ENCODE data around the gene VEGFA.

VEGFA gene

GRCh38 chr6:43730634-43731033, 39.4 kb upstream of the VEGFA start:
- Histone ChIP-seq H3K36me3 (ENCODE audit: insufficient read depth, low read length) (no peaks in the 10 kb centered on the region), H3K4me3 (ENCODE audit: low read length) (no peak overlapping the region), H3K9ac (ENCODE audit: low read depth, low read length) (no peak overlapping the region), H3K4me2 (ENCODE audit: low read length) (no peak overlapping the region), H3K27me3 (ENCODE audit: control insufficient read depth, insufficient read depth, low read length) (peaks cover 23% of the 10 kb centered on the region), H3K9me3 (replicated peaks; ENCODE audit: low read length) (peaks cover 5% of the 10 kb centered on the region), H3K4me1 (ENCODE audit: control insufficient read depth, insufficient read depth, low read length) (peaks cover 2% of the 10 kb centered on the region)

- Histone ChIP-seq H3K4me3 (ENCODE audit: low read length) (no peak overlapping the region), H3K4me2 (ENCODE audit: low read length) (no peak overlapping the region), H3K27me3 (ENCODE audit: control insufficient read depth, insufficient read depth, low read length) (peaks cover 26% of the 10 kb centered on the region), H3K9ac (ENCODE audit: low read depth, low read length) (no peak overlapping the region), H3K9me3 (replicated peaks; ENCODE audit: low read length) (peaks cover 5% of the 10 kb centered on the region), H3K4me1 (ENCODE audit: control insufficient read depth, insufficient read depth, low read length) (no peaks in the 10 kb centered on the region), H3K36me3 (ENCODE audit: insufficient read depth, low read length) (no peaks in the 10 kb centered on the region)
Observed at GRCh38 chr6:43733471-43734293, 36.3 kb upstream of the VEGFA start.

DNA sequence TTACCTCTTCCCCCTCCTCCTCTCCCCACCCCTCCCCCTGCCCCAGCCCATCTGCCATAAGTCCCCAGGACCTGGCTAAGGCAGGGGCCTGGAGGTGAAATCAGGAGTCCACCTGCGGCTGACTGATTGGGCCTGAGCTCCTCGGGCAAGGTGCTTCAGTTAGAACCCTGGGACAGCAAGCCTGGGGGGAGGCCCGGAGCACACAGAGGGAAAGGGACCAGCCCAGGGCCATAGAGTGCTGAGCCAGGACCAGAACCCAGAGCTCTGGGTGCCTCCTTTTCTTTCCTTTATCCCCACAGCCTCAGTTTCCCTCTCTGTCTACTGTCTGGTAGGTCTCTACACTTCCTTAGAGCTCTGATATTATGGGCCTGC, 35.7 kb upstream of the VEGFA start:
- peaks cover 5% of the 10 kb centered on the region for H3K9me3 ChIP-seq (replicated peaks; ENCODE audit: low read length)
- no peaks in the 10 kb centered on the region for H3K4me1 ChIP-seq (ENCODE audit: control insufficient read depth, insufficient read depth, low read length)
- H3K27me3 ChIP-seq (ENCODE audit: control insufficient read depth, insufficient read depth, low read length): peaks cover 26% of the 10 kb centered on the region
- H3K9ac ChIP-seq (ENCODE audit: low read depth, low read length): no peak overlapping the region
- no peak overlapping the region for H3K4me2 ChIP-seq (ENCODE audit: low read length)
- H3K4me3 ChIP-seq (ENCODE audit: low read length): no peak overlapping the region
- no peaks in the 10 kb centered on the region for H3K36me3 ChIP-seq (ENCODE audit: insufficient read depth, low read length)

- H3K4me1 ChIP-seq (ENCODE audit: control insufficient read depth, insufficient read depth, low read length): no peaks in the 10 kb centered on the region
- no peak overlapping the region for H3K9ac ChIP-seq (ENCODE audit: low read depth, low read length)
- H3K36me3 ChIP-seq (ENCODE audit: insufficient read depth, low read length): no peaks in the 10 kb centered on the region
- no peak overlapping the region for H3K4me2 ChIP-seq (ENCODE audit: low read length)
- peaks cover 5% of the 10 kb centered on the region for H3K9me3 ChIP-seq (replicated peaks; ENCODE audit: low read length)
- H3K4me3 ChIP-seq (ENCODE audit: low read length): no peak overlapping the region
- H3K27me3 ChIP-seq (ENCODE audit: control insufficient read depth, insufficient read depth, low read length): peaks cover 26% of the 10 kb centered on the region
Observed at GRCh38 chr6:43735642-43736199, 34.3 kb upstream of the VEGFA start.

GRCh38 chr6:43736211-43736786, 33.7 kb upstream of the VEGFA start:
- Histone ChIP-seq H3K4me3 (ENCODE audit: low read length) (no peak overlapping the region), H3K4me2 (ENCODE audit: low read length) (no peak overlapping the region), H3K27me3 (ENCODE audit: control insufficient read depth, insufficient read depth, low read length) (peaks cover 28% of the 10 kb centered on the region), H3K9ac (ENCODE audit: low read depth, low read length) (no peak overlapping the region), H3K9me3 (replicated peaks; ENCODE audit: low read length) (peaks cover 2% of the 10 kb centered on the region), H3K4me1 (ENCODE audit: control insufficient read depth, insufficient read depth, low read length) (no peaks in the 10 kb centered on the region), H3K36me3 (ENCODE audit: insufficient read depth, low read length) (no peaks in the 10 kb centered on the region)

DNA sequence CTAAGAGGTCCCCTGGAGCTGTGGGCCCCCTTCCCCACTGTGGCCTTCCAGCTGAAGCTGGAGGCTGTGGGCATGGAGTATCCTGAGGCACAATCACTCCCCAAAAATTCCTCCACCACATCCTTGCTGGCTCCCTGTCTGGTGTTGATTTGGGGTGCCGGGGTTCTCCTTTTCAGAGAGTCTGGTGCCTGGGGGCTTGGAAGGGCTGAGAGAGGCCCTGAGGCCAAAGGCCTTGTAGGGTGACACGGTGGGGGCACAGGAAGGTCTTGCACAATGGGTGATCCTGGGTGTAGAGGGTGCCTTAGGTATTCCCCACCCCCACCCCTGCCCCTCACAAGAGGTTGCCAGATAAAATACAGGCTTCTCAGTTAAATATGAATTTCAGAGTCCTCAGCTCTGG, 33.2 kb upstream of the VEGFA start:
- no peak overlapping the region for H3K4me3 ChIP-seq (ENCODE audit: low read length)
- no peak overlapping the region for H3K4me2 ChIP-seq (ENCODE audit: low read length)
- no peaks in the 10 kb centered on the region for H3K4me1 ChIP-seq (ENCODE audit: control insufficient read depth, insufficient read depth, low read length)
- H3K36me3 ChIP-seq (ENCODE audit: insufficient read depth, low read length): no peaks in the 10 kb centered on the region
- peaks cover 30% of the 10 kb centered on the region for H3K27me3 ChIP-seq (ENCODE audit: control insufficient read depth, insufficient read depth, low read length)
- H3K9ac ChIP-seq (ENCODE audit: low read depth, low read length): no peak overlapping the region
- no peaks in the 10 kb centered on the region for H3K9me3 ChIP-seq (replicated peaks; ENCODE audit: low read length)

- Histone ChIP-seq H3K36me3 (ENCODE audit: insufficient read depth, low read length) (no peaks in the 10 kb centered on the region), H3K9me3 (replicated peaks; ENCODE audit: low read length) (no peaks in the 10 kb centered on the region), H3K27me3 (ENCODE audit: control insufficient read depth, insufficient read depth, low read length) (peaks cover 32% of the 10 kb centered on the region), H3K4me2 (ENCODE audit: low read length) (no peak overlapping the region), H3K4me3 (ENCODE audit: low read length) (no peak overlapping the region), H3K4me1 (ENCODE audit: control insufficient read depth, insufficient read depth, low read length) (no peaks in the 10 kb centered on the region), H3K9ac (ENCODE audit: low read depth, low read length) (no peak overlapping the region)
Observed at GRCh38 chr6:43737272-43738081, 32.5 kb upstream of the VEGFA start.

- Histone ChIP-seq H3K4me1 (ENCODE audit: control insufficient read depth, insufficient read depth, low read length) (no peaks in the 10 kb centered on the region), H3K27me3 (ENCODE audit: control insufficient read depth, insufficient read depth, low read length) (peaks cover 38% of the 10 kb centered on the region), H3K9me3 (replicated peaks; ENCODE audit: low read length) (no peaks in the 10 kb centered on the region), H3K9ac (ENCODE audit: low read depth, low read length) (no peak overlapping the region), H3K36me3 (ENCODE audit: insufficient read depth, low read length) (no peaks in the 10 kb centered on the region), H3K4me3 (ENCODE audit: low read length) (no peak overlapping the region), H3K4me2 (ENCODE audit: low read length) (no peak overlapping the region)
Observed at GRCh38 chr6:43738267-43738676, 31.7 kb upstream of the VEGFA start.

DNA sequence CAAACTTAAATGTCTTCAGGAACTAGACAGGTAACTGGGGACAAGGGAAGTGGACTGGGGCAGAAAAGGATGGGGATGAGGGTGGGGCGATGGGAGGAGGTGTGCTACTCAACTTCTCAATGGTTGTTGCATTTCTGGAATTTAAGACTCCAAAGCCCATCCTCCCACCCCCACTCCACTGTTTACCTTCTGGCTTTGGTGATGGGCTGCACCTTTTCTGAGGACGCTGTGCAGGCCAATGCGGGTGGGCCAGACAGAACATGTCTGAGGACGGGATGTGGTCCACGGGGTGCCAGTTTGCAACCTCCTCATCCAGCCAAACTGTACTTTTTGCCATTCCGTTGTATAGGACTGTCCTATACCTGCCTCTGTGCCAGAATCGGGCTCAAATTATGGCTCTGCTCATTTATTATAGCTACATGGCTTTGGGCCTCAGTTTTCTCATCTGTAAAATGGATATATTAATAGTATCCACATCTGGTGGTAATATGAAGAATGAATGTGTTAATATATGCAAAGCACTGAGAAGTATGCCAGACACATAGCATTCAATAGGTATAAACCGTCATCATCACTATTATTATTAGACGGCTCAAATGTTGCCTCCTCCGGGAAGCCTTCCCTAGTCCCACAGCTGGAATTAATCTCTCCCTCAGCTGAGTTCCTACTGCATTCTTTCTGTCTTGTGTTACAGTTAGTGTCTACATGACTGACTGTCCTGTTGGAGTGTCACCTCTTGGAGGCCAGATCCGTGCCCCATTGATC, 31.0 kb upstream of the VEGFA start:
- H3K27me3 ChIP-seq (ENCODE audit: control insufficient read depth, insufficient read depth, low read length): peaks cover 40% of the 10 kb centered on the region
- H3K9ac ChIP-seq (ENCODE audit: low read depth, low read length): no peak overlapping the region
- H3K4me2 ChIP-seq (ENCODE audit: low read length): no peak overlapping the region
- no peak overlapping the region for H3K4me3 ChIP-seq (ENCODE audit: low read length)
- H3K9me3 ChIP-seq (replicated peaks; ENCODE audit: low read length): no peaks in the 10 kb centered on the region
- H3K4me1 ChIP-seq (ENCODE audit: control insufficient read depth, insufficient read depth, low read length): no peaks in the 10 kb centered on the region
- H3K36me3 ChIP-seq (ENCODE audit: insufficient read depth, low read length): no peaks in the 10 kb centered on the region

- no peak overlapping the region for H3K4me3 ChIP-seq (ENCODE audit: low read length)
- no peaks in the 10 kb centered on the region for H3K36me3 ChIP-seq (ENCODE audit: insufficient read depth, low read length)
- H3K9ac ChIP-seq (ENCODE audit: low read depth, low read length): no peak overlapping the region
- no peaks in the 10 kb centered on the region for H3K9me3 ChIP-seq (replicated peaks; ENCODE audit: low read length)
- peaks cover 39% of the 10 kb centered on the region for H3K27me3 ChIP-seq (ENCODE audit: control insufficient read depth, insufficient read depth, low read length)
- no peak overlapping the region for H3K4me2 ChIP-seq (ENCODE audit: low read length)
- H3K4me1 ChIP-seq (ENCODE audit: control insufficient read depth, insufficient read depth, low read length): no peaks in the 10 kb centered on the region
Observed at GRCh38 chr6:43739642-43740091, 30.3 kb upstream of the VEGFA start.

All from skeletal muscle satellite cell (primary cell).